Large intestine (tissue), 3 donors: ENCODE results near the gene TMPRSS5. TPM values are rescaled to one million over a fixed set of nuclear protein-coding genes. Genes with fewer than 3 reads are reported as not detected.
"Not testable (repeated sequence)": the region's sequence is repeated elsewhere in the genome, so short reads cannot be mapped to it uniquely, and the experiment has no call there.

ENCODE experiments used
- DNase-seq, 2 donors: peaks; one replicate each; pipeline versions ENCODE4 v3.0.0 to v3.0.0-alpha.2; 2013
- H3K27ac ChIP-seq: one replicate; pipeline ENCODE4 v1.5.1; 2013; ENCODE audit warnings: low read length
- H3K27me3 ChIP-seq: 2 replicates; pipeline ENCODE4 v1.6.1; 2013; ENCODE audit warnings: low read length; ENCODE audit not compliant: control insufficient read depth, insufficient read depth
- H3K36me3 ChIP-seq: 2 replicates; pipeline ENCODE4 v1.6.1; 2013; ENCODE audit warnings: low read length; ENCODE audit not compliant: control insufficient read depth, insufficient read depth
- H3K4me1 ChIP-seq: one replicate; pipeline ENCODE4 v1.6.1; 2013; ENCODE audit warnings: low read length; ENCODE audit not compliant: control insufficient read depth, insufficient read depth
- H3K4me3 ChIP-seq: one replicate; pipeline ENCODE4 v1.5.1; 2013; ENCODE audit warnings: low read length
- H3K9me3 ChIP-seq: one replicate; pipeline ENCODE4 v1.6.1; 2013; ENCODE audit warnings: mild to moderate bottlenecking, low read depth, low read length, moderate library complexity; ENCODE audit not compliant: control insufficient read depth
- WGBS: methylation state at CpG from one replicate; pipeline ENCODE4 v1.1.5; 2013; ENCODE audit warnings: low lambda C conversion rate; ENCODE audit not compliant: insufficient coverage; 5-methylcytosine and 5-hydroxymethylcytosine counted together
- polyA plus RNA-seq: library from polyadenylated mRNA; unstranded; fragments of 120-200 nt; gene quantifications from one replicate; pipeline ENCODE4 v1.2.1, GENCODE V29; 2013

The TMPRSS5 gene
- polyA plus RNA-seq, 1 donor: 0.75 TPM

DNA sequence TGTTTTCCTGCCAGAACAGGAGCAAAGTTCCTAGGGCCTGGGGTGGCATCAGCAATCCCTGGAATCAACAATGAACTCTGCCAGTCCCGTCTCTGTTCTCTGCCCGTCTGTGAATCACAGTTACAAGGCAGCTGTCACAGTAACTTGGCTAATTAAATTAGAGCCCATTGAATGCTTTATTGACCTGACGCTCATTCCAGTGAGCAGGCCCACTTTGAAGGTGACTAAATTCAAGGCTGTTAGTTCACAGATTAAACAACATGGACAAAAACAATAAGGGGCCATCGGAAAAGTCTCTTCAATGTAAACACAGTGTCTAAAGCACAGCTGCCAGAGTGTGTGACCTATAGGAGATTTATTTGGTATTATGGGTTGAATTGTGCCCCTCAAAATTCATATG lies 17.7 kb upstream of the TMPRSS5 start:
- WGBS: 100% methylated on average over 1 of the region's 4 CpGs
- peaks cover 8% of the 10 kb centered on the region for H3K4me1 ChIP-seq
- no peaks in the 10 kb centered on the region for H3K36me3 ChIP-seq
- H3K4me3 ChIP-seq: no peak overlapping the region
- no peaks in the 10 kb centered on the region for H3K27me3 ChIP-seq
- no peak for DNase-seq
- H3K27ac ChIP-seq: no peak overlapping the region
- H3K9me3 ChIP-seq: no peaks in the 10 kb centered on the region

DNA sequence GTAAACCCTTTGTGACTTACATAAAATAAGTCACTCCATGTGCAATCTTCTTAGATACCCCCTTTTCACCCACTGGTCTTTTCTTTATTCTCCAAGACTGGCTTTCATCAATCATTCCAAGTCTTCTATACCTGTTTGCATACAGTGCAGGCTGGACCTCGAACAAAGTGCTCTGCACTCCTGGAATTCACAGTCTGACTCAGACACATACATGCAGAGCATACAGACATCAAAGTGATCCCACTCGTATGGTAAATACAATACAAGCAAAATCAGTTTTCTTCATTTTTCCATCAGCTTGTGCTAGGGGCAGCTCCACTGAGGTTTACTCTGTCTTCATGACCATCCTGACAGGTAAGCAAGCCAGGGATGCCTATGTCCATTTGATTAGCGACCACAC lies 16.8 kb upstream of the TMPRSS5 start:
- no peak overlapping the region for H3K27ac ChIP-seq
- WGBS: no CpG with 5 or more reads among the region's 3 CpGs
- peaks cover 8% of the 10 kb centered on the region for H3K4me1 ChIP-seq
- no peaks in the 10 kb centered on the region for H3K27me3 ChIP-seq
- peak in 1 of 2 donors; percentile 22 for DNase-seq
- no peaks in the 10 kb centered on the region for H3K36me3 ChIP-seq
- H3K4me3 ChIP-seq: no peak overlapping the region
- H3K9me3 ChIP-seq: no peaks in the 10 kb centered on the region

DNA sequence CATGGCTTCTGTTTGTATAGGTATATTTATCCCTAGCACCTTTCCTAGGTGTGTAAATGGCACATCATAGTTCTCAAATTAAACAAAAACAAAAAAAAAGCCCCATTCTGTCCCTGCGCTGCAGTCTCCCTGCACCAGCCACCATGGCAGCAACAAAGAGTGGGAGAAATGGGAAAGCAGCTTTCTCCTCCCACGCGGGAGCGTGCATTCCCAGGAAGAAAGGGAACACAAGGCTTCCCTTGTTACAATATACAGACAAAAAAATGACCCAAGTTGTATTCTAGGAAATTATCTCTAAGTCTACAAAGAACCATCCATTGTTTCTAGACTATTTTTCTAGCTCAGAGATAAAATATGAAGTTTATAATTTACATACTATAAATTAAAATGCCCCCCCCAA lies 16.1 kb upstream of the TMPRSS5 start:
- no peak overlapping the region for H3K27ac ChIP-seq
- H3K27me3 ChIP-seq: no peaks in the 10 kb centered on the region
- H3K9me3 ChIP-seq: no peaks in the 10 kb centered on the region
- 86% methylated on average over 1 of the region's 4 CpGs for WGBS
- no peak overlapping the region for H3K4me3 ChIP-seq
- H3K36me3 ChIP-seq: no peaks in the 10 kb centered on the region
- no peak for DNase-seq
- peaks cover 8% of the 10 kb centered on the region for H3K4me1 ChIP-seq

- H3K4me1 ChIP-seq: peaks cover 8% of the 10 kb centered on the region
- H3K9me3 ChIP-seq: no peaks in the 10 kb centered on the region
- DNase-seq: no peak
- no peak overlapping the region for H3K27ac ChIP-seq
- no peak overlapping the region for H3K4me3 ChIP-seq
- H3K36me3 ChIP-seq: no peaks in the 10 kb centered on the region
- H3K27me3 ChIP-seq: no peaks in the 10 kb centered on the region
- WGBS: 100% methylated on average over 1 of the region's 3 CpGs
These were observed 15.5 kb upstream of the TMPRSS5 start for GRCh38 chr11:113721462-113722066.

GRCh38 chr11:113720478-113720877 lies 14.4 kb upstream of the TMPRSS5 start:
- not testable (repeated sequence) for H3K4me1 ChIP-seq, H3K4me3 ChIP-seq, H3K9me3 ChIP-seq, H3K27ac ChIP-seq, H3K36me3 ChIP-seq, DNase-seq, H3K27me3 ChIP-seq
- 80% methylated on average over 1 of the region's 3 CpGs for WGBS

GRCh38 chr11:113715882-113716625 lies 9.9 kb upstream of the TMPRSS5 start:
- DNase-seq: no peak
- no peak overlapping the region for H3K27ac ChIP-seq
- no peaks in the 10 kb centered on the region for H3K27me3 ChIP-seq
- no CpG with 5 or more reads among the region's 2 CpGs for WGBS
- peaks cover 6% of the 10 kb centered on the region for H3K9me3 ChIP-seq
- H3K4me1 ChIP-seq: no peaks in the 10 kb centered on the region
- no peaks in the 10 kb centered on the region for H3K36me3 ChIP-seq
- H3K4me3 ChIP-seq: no peak overlapping the region

DNA sequence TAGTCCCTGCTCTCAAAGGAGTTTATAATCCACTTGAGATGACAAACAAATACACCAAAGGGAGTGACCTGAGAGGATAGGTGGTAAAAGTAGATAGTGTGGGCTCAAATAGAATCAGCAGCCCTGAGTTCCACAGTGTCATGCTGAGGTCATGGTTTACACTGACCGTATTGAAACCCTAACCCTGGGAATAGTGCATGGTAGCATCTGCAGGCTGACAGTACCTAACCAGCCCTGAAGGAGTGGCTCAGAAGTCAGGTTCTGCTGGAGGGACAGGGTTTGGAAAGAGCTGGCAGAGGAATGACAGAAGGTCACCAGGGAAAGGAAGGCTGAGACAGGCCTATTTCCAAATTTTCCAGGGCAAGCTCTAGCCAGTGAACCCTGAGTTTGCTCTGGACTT lies 9.2 kb upstream of the TMPRSS5 start:
- Histone ChIP-seq H3K27ac (no peak overlapping the region), H3K36me3 (no peaks in the 10 kb centered on the region), H3K9me3 (peaks cover 6% of the 10 kb centered on the region), H3K4me3 (no peak overlapping the region), H3K4me1 (no peaks in the 10 kb centered on the region), H3K27me3 (no peaks in the 10 kb centered on the region)
- WGBS: no CpG with 5 or more reads among the region's 1 CpG
- DNase-seq: no peak

DNA sequence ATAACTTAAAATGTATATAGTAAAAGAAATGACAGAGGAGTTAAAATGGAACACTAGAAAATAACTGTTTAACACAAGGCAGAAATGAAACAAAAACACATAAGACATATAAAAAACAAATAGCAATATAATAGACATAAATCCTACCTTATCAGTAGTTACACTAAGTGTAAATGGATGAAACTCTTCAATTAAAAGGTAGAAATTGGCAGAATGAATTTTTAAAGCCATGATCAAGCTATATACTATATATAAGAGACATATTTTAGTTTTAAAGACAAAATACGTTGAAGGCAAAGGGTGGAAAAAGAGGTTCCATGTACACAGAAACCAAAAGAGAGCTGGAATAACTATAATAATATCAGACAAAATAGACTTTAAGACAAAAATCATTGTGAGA lies 4.9 kb upstream of the TMPRSS5 start:
- Histone ChIP-seq H3K27me3 (no peaks in the 10 kb centered on the region), H3K36me3 (no peaks in the 10 kb centered on the region), H3K4me3 (no peak overlapping the region), H3K9me3 (peaks cover 6% of the 10 kb centered on the region), H3K4me1 (no peaks in the 10 kb centered on the region), H3K27ac (no peak overlapping the region)
- WGBS: 100% methylated on average over 1 of the region's 1 CpG
- DNase-seq: no peak

DNA sequence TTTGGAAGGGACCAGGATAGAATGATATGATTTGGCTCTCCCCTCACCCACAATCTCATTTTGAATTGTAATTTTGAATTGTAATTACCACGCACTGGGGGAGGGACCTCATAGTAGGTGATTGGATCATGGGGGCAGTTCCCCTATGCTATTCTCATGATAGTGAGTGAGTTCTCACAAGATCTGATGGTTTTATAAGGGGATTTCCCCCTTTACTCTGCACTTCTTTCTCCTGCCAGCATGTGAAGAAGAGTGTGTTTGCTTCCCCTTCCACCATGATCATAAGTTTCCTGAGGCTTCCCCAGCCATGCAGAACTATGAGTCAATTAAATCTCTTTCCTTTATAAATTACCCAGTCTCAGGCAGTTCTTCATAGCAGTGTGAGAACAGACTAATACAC lies 2.6 kb downstream of the TMPRSS5 start:
- H3K4me3 ChIP-seq, H3K9me3 ChIP-seq, H3K36me3 ChIP-seq, H3K27me3 ChIP-seq, H3K4me1 ChIP-seq, H3K27ac ChIP-seq, DNase-seq: not testable (repeated sequence)
- WGBS: no CpG with 5 or more reads among the region's 1 CpG

DNA sequence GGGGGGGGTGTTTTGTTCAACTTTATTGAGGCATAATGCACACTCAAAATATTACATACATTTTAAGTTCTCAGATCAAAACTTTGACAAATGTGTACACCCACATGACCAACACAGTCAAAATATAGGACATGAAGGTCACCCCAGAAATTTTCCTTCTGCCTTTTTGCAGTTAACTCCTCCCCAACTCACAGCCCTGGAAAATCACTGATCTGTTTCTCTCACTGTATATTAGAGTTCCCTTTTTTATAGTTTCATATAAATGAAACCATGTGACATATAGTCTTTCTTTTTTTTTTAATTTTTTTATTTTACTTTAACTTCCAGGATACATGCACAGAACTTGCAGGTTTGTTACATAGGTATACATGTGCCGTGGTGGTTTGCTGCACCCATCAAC lies 4.6 kb downstream of the TMPRSS5 start:
- Histone ChIP-seq H3K4me1 (no peaks in the 10 kb centered on the region), H3K27me3 (no peaks in the 10 kb centered on the region), H3K27ac (no peak overlapping the region), H3K4me3 (no peak overlapping the region), H3K36me3 (no peaks in the 10 kb centered on the region), H3K9me3 (no peaks in the 10 kb centered on the region)
- DNase-seq: no peak
- no CpG with 5 or more reads among the region's 1 CpG for WGBS

GRCh38 chr11:113698515-113698914 lies 7.6 kb downstream of the TMPRSS5 start:
- H3K27me3 ChIP-seq: no peaks in the 10 kb centered on the region
- WGBS: no CpG with 5 or more reads among the region's 3 CpGs
- H3K27ac ChIP-seq: no peak overlapping the region
- H3K36me3 ChIP-seq: no peaks in the 10 kb centered on the region
- no peaks in the 10 kb centered on the region for H3K4me1 ChIP-seq
- no peaks in the 10 kb centered on the region for H3K9me3 ChIP-seq
- no peak for DNase-seq
- H3K4me3 ChIP-seq: no peak overlapping the region
